Upper lobe of right lung (tissue), 1 donor: ENCODE measurements around the gene PLXNA2. TPM values are rescaled to one million over a fixed set of nuclear protein-coding genes. Genes with fewer than 3 reads are reported as not detected.

Experiments
- ATAC-seq: fragments of 200-7000 bp; cut with Tn5 transposase; one replicate; pipeline ENCODE4 v1.9.1; 2020; ENCODE audit warnings: mild to moderate bottlenecking, moderate library complexity
- DNase-seq: peaks from one replicate; pipeline ENCODE4 v3.0.0-alpha.2; 2020
- H3K27ac ChIP-seq: fragments of 200-600 bp; one replicate; pipeline ENCODE4 v1.8.0; 2022
- H3K27me3 ChIP-seq: fragments of 200-600 bp; one replicate; pipeline ENCODE4 v1.8.0; 2022; ENCODE audit warnings: mild to moderate bottlenecking
- H3K36me3 ChIP-seq: fragments of 200-600 bp; one replicate; pipeline ENCODE4 v1.8.0; 2022
- H3K4me1 ChIP-seq: fragments of 200-600 bp; one replicate; pipeline ENCODE4 v1.8.0; 2022
- H3K4me3 ChIP-seq: fragments of 200-600 bp; one replicate; pipeline ENCODE4 v1.8.0; 2022; ENCODE audit warnings: mild to moderate bottlenecking
- H3K9me3 ChIP-seq: fragments of 200-600 bp; one replicate; pipeline ENCODE4 v1.8.0; 2022
- intact Hi-C: fragments of 100-400 bp; cut with DNase I; formaldehyde crosslinking; loops from one replicate; pipeline ENCODE4 v1.11.0; 2022
- total RNA-seq: library from RNA; stranded (reverse); fragmentation: NEBNext Ultra II Directional; extraction: Animal tissue kit (Norgen Biotek cat#: 25700); gene quantifications from one replicate; pipeline ENCODE4 v1.2.1, GENCODE V29; 2021
- TF ChIP-seq, protein P1 (sequence below): fragments of 200-600 bp; IDR thresholded peaks from one replicate; pipeline ENCODE4 v1.8.0; 2022; ENCODE audit warnings: antibody characterized with exemption
- donor health status: DM: no; HTN: yes; CAD: no; lungs with severe emphysema.

Gene PLXNA2
- total RNA-seq, 1 donor from 2014 or later: 98.5 TPM

DNA sequence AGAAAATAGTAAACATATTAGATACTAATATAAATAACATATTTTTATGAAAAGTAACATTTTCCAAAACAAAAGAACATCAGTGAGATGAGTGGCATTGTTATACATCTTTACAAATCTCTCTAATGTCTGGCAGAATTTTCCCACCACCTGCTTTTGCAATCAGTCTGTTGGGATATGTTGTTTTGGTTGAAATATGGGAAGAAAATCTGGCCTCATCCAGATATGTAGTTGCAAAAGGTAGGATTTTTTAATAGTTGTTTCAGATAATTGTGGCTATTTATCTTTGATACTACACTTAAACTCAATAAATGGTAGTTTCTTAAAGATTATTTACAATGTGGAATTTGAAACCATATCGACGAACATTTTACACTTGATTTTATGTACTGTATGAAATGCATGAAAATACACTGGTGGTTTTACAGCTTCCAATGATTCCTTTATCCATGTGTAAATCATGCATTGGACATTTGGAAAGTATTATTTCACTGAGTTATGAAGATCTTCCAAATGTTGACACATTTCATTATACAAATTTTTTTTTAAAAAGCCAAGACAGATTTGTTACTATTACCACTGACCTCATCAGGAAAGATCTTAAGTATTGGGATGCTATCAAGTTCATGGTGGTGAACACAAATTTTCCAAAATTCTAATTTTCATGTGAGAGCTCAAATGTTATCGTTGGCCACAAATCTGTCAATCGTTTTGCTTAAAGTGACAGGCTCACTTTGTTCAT is 259.2 kb downstream of the PLXNA2 start:
- TF ChIP-seq, protein P1, sequence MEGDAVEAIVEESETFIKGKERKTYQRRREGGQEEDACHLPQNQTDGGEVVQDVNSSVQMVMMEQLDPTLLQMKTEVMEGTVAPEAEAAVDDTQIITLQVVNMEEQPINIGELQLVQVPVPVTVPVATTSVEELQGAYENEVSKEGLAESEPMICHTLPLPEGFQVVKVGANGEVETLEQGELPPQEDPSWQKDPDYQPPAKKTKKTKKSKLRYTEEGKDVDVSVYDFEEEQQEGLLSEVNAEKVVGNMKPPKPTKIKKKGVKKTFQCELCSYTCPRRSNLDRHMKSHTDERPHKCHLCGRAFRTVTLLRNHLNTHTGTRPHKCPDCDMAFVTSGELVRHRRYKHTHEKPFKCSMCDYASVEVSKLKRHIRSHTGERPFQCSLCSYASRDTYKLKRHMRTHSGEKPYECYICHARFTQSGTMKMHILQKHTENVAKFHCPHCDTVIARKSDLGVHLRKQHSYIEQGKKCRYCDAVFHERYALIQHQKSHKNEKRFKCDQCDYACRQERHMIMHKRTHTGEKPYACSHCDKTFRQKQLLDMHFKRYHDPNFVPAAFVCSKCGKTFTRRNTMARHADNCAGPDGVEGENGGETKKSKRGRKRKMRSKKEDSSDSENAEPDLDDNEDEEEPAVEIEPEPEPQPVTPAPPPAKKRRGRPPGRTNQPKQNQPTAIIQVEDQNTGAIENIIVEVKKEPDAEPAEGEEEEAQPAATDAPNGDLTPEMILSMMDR: no peak
- H3K27me3 ChIP-seq: no peaks in the 10 kb centered on the region
- no peaks in the 10 kb centered on the region for H3K4me1 ChIP-seq
- no peak overlapping the region for H3K4me3 ChIP-seq
- H3K36me3 ChIP-seq: no peaks in the 10 kb centered on the region
- ATAC-seq (no peak), DNase-seq (no peak)
- intact Hi-C loops: no loop called here
- H3K27ac ChIP-seq: no peak overlapping the region
- no peaks in the 10 kb centered on the region for H3K9me3 ChIP-seq

DNA sequence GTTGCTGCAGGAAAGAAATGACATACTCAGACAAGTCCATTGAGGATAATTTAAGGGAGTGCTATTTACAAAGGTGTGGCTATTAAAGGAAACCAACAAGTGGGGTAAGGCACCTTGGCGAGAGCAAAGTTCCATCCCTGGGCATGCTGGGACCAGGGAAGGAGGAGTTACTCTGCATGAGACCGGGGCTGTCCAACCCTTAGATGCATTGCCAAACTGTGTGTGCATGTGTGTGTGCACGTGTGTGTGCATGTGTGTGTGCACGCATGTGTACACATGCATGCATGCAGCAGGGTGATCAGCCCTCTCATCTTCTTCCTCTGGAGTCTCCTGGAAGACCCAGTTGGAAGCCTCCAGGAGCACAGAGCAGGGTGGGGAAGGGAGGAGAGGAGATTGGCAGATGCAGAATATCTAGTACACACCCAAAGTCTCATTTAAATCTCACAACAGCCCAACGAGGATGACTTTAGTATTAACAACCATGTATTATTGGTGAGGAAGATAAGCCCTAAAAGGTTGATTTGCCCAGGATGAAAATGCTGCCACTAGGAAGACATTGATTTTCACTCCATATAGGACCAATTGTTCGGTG is 261.0 kb downstream of the PLXNA2 start:
- intact Hi-C loops: no loop called here
- Histone ChIP-seq H3K9me3 (no peaks in the 10 kb centered on the region), H3K36me3 (no peaks in the 10 kb centered on the region), H3K27me3 (no peaks in the 10 kb centered on the region), H3K4me1 (no peaks in the 10 kb centered on the region), H3K4me3 (no peak overlapping the region), H3K27ac (no peak overlapping the region)
- no peak for DNase-seq
- no peak for ATAC-seq
- TF ChIP-seq, protein P1: no peak

DNA sequence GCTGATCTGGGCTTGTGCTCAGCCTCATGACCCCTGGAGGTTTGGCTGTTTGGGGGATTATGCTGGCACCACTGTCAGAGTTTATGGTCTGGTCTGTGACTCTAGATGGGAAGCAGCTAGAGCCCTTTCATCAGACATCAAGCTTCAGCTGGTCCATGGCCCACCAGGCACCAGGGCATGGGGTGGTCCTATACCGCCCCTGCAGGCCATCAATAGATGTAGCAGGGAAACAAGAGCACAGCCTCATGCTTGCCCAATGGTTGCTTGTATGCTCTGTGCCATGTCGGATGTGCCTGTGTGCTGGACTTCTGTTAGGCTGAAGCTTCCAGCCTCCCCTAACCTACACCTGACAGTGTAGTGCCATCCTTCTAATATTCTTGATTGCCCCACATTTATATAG is 262.2 kb downstream of the PLXNA2 start:
- ATAC-seq (peak; percentile 61), DNase-seq (no peak)
- intact Hi-C loops: no loop called here
- Histone ChIP-seq H3K4me3 (no peak overlapping the region), H3K4me1 (no peaks in the 10 kb centered on the region), H3K36me3 (no peaks in the 10 kb centered on the region), H3K9me3 (no peaks in the 10 kb centered on the region), H3K27ac (no peak overlapping the region), H3K27me3 (no peaks in the 10 kb centered on the region)
- TF ChIP-seq, protein P1: peak; percentile 32

DNA sequence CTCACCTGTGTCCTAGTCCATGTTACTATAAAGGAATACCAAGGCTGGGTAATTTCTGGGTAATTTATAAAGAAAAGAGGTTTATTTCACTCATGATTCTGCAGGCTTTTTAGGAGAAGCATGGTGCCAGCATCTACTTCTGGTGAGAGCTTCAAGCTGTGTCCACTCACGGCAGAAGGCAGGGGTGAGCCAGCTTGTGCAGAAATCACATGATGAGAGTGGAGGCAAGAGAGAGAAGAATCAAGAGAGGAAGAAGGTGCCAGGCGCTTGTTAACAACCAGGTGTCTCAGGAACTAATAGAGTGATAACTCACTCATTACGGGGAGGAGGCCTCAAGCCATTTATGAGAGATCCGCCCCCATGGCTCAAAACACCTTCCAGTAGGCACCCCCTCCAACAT is 265.7 kb downstream of the PLXNA2 start:
- ATAC-seq (no peak), DNase-seq (no peak)
- Histone ChIP-seq H3K27ac (no peak overlapping the region), H3K27me3 (no peaks in the 10 kb centered on the region), H3K4me1 (no peaks in the 10 kb centered on the region), H3K9me3 (no peaks in the 10 kb centered on the region), H3K4me3 (no peak overlapping the region), H3K36me3 (no peaks in the 10 kb centered on the region)
- intact Hi-C loops: no loop called here
- TF ChIP-seq, protein P1: no peak

DNA sequence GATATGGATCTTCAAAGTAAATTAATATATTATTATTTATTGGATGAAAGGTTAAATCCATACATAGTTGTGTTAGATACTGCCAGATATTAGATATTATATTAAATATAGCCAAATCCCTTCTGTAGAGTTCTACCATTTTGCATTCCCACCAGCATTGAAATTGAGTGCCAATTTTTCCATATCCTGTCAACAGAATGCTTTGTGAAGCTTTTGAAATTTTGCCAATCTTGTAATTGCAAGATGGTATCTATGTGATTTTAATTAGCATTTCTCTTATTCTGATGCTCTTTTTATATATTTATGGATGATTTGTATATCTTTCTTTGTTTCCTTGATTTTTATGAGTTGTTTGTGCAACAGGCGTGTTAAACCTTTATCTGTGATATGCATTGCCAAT is 266.3 kb downstream of the PLXNA2 start:
- Histone ChIP-seq H3K9me3 (no peaks in the 10 kb centered on the region), H3K27ac (no peak overlapping the region), H3K36me3 (no peaks in the 10 kb centered on the region), H3K4me3 (no peak overlapping the region), H3K27me3 (no peaks in the 10 kb centered on the region), H3K4me1 (no peaks in the 10 kb centered on the region)
- ATAC-seq (no peak), DNase-seq (no peak)
- TF ChIP-seq, protein P1: no peak
- intact Hi-C loops: no loop called here
